DND-41 (cell line): Measurements from ENCODE around the gene EFCAB3.
"Not testable (repeated sequence)": the region's sequence is repeated elsewhere in the genome, so short reads cannot be mapped to it uniquely, and the experiment has no call there.

ENCODE experiments used
- ATAC-seq: fragments of 200-7000 bp; cut with Tn5 transposase; 3 replicates; pipeline ENCODE4 v1.9.1; 2021; ENCODE audit warnings: low read depth; ENCODE audit not compliant: insufficient read depth
- DNase-seq: peaks from one replicate; pipeline ENCODE4 v3.0.0-alpha.2; 2020
- H2AFZ ChIP-seq: 2 replicates; pipeline ENCODE4 v1.6.0; 2012; ENCODE audit warnings: low read depth, low read length
- H3K27ac ChIP-seq: 2 replicates; pipeline ENCODE4 v1.5.1; 2012; ENCODE audit warnings: low read length, inconsistent platforms
- H3K27me3 ChIP-seq: fragments of 200-600 bp; sonication (generic); 2 replicates; pipeline ENCODE4 v1.6.0; 2012; ENCODE audit warnings: low read length, mild to moderate bottlenecking, inconsistent platforms; ENCODE audit not compliant: insufficient read depth, poor library complexity
- H3K36me3 ChIP-seq: 2 replicates; pipeline ENCODE4 v1.5.1; 2012; ENCODE audit warnings: low read length, inconsistent platforms; ENCODE audit not compliant: insufficient read depth
- H3K4me1 ChIP-seq: 2 replicates; pipeline ENCODE4 v1.5.1; 2012; ENCODE audit warnings: mild to moderate bottlenecking, low read length; ENCODE audit not compliant: insufficient read depth
- H3K4me2 ChIP-seq: 2 replicates; pipeline ENCODE4 v1.6.0; 2012; ENCODE audit warnings: mild to moderate bottlenecking, moderate library complexity, low read length, inconsistent platforms; ENCODE audit not compliant: insufficient read depth
- H3K4me3 ChIP-seq, 2 experiments: fragments of 200-600 bp in 1 of 2; shearing (Covaris generic) in 1 of 2; 2 replicates each; pipeline ENCODE4 v1.5.1; 2012 to 2016; ENCODE audit warnings: inconsistent platforms in 2 of 2, low read length in 2 of 2, mild to moderate bottlenecking in 2 of 2, low read depth in 1 of 2, moderate library complexity in 1 of 2
- H3K79me2 ChIP-seq: 2 replicates; pipeline ENCODE4 v1.6.0; 2012; ENCODE audit warnings: low read length, inconsistent platforms; ENCODE audit not compliant: insufficient read depth
- H3K9ac ChIP-seq: 2 replicates; pipeline ENCODE4 v1.6.0; 2012; ENCODE audit warnings: low read depth, mild to moderate bottlenecking, inconsistent platforms, low read length, moderate library complexity
- H3K9me3 ChIP-seq: 2 replicates; pipeline ENCODE4 v1.5.1; 2012; ENCODE audit warnings: low read length, moderate library complexity, mild to moderate bottlenecking, inconsistent platforms; ENCODE audit not compliant: insufficient read depth, severe bottlenecking
- H4K20me1 ChIP-seq: 2 replicates; pipeline ENCODE4 v1.6.0; 2012; ENCODE audit warnings: low read length; ENCODE audit not compliant: insufficient read depth
- EZH2 ChIP-seq: IDR thresholded peaks from 3 replicates; pipeline ENCODE4 v1.6.1; 2012; ENCODE audit warnings: borderline replicate concordance, low read depth, mild to moderate bottlenecking, moderate library complexity, low read length, inconsistent platforms; ENCODE audit not compliant: severe bottlenecking
- TF ChIP-seq, protein P1 (sequence below): IDR thresholded peaks from 2 replicates; pipeline ENCODE4 v1.5.1; 2012; ENCODE audit warnings: borderline replicate concordance, low read length, moderate library complexity, mild to moderate bottlenecking; ENCODE audit not compliant: poor library complexity, severe bottlenecking; ENCODE audit errors: extremely low read depth

The EFCAB3 gene

GRCh38 chr17:62398891-62399290 is 18.5 kb downstream of the EFCAB3 start:
- no peaks in the 10 kb centered on the region for H3K4me1 ChIP-seq
- H3K9ac ChIP-seq = no peak overlapping the region
- H3K4me2 ChIP-seq = no peak overlapping the region
- TF ChIP-seq, protein P1, sequence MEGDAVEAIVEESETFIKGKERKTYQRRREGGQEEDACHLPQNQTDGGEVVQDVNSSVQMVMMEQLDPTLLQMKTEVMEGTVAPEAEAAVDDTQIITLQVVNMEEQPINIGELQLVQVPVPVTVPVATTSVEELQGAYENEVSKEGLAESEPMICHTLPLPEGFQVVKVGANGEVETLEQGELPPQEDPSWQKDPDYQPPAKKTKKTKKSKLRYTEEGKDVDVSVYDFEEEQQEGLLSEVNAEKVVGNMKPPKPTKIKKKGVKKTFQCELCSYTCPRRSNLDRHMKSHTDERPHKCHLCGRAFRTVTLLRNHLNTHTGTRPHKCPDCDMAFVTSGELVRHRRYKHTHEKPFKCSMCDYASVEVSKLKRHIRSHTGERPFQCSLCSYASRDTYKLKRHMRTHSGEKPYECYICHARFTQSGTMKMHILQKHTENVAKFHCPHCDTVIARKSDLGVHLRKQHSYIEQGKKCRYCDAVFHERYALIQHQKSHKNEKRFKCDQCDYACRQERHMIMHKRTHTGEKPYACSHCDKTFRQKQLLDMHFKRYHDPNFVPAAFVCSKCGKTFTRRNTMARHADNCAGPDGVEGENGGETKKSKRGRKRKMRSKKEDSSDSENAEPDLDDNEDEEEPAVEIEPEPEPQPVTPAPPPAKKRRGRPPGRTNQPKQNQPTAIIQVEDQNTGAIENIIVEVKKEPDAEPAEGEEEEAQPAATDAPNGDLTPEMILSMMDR = no peak
- TF ChIP-seq EZH2 = no peak
- no peaks in the 10 kb centered on the region for H3K36me3 ChIP-seq
- H3K4me3 ChIP-seq = no peak overlapping the region
- no peaks in the 10 kb centered on the region for H3K27me3 ChIP-seq
- no peak for ATAC-seq
- H3K79me2 ChIP-seq = no peaks in the 10 kb centered on the region
- DNase-seq = no peak
- H3K27ac ChIP-seq = no peak overlapping the region
- H3K9me3 ChIP-seq = no peaks in the 10 kb centered on the region
- H4K20me1 ChIP-seq = no peaks in the 10 kb centered on the region
- no peak overlapping the region for H2AFZ ChIP-seq

GRCh38 chr17:62405451-62405850 is 25.1 kb downstream of the EFCAB3 start:
- H3K36me3 ChIP-seq = no peaks in the 10 kb centered on the region
- H2AFZ ChIP-seq = no peak overlapping the region
- H3K27ac ChIP-seq = no peak overlapping the region
- ATAC-seq = no peak
- DNase-seq = no peak
- no peak overlapping the region for H3K4me2 ChIP-seq
- no peaks in the 10 kb centered on the region for H3K79me2 ChIP-seq
- no peaks in the 10 kb centered on the region for H4K20me1 ChIP-seq
- peaks cover 4% of the 10 kb centered on the region for H3K27me3 ChIP-seq
- no peaks in the 10 kb centered on the region for H3K4me1 ChIP-seq
- H3K4me3 ChIP-seq = no peak overlapping the region
- no peak for TF ChIP-seq EZH2
- TF ChIP-seq, protein P1 = no peak
- H3K9me3 ChIP-seq = no peaks in the 10 kb centered on the region
- no peak overlapping the region for H3K9ac ChIP-seq

DNA sequence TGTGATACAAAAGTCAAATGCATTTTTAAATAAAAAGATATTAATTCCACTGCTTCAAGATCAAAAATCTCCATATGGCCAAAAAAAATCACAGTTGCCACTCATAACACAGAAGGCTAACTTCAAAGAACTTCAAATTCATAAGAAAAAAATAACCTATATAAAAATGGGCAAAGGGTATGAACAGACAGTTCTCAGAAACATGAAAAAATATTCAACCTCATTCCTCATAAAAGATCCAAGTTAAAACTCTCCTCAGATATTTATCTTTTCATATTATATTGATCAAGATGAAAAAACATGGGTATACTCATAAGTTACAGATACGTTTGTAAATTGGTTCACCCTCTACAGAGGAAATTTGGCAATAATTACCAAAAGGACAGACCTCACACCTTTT is 32.7 kb downstream of the EFCAB3 start:
- H3K4me3 ChIP-seq, H3K4me2 ChIP-seq, H3K9me3 ChIP-seq, H3K79me2 ChIP-seq, DNase-seq, ATAC-seq, H3K27me3 ChIP-seq, H3K36me3 ChIP-seq, H2AFZ ChIP-seq, H3K27ac ChIP-seq, H4K20me1 ChIP-seq, H3K9ac ChIP-seq, H3K4me1 ChIP-seq: not testable (repeated sequence)

- not testable (repeated sequence) for H3K9me3 ChIP-seq, H3K27me3 ChIP-seq, H4K20me1 ChIP-seq
- peaks cover 27% of the 10 kb centered on the region for H3K79me2 ChIP-seq
- H3K36me3 ChIP-seq = peaks cover 19% of the 10 kb centered on the region; the same call in 1 of the 2 replicates
- ATAC-seq = peak; percentile 92
- H3K4me2 ChIP-seq = peak within 1 kb of the TSS; percentile 90
- DNase-seq = peak; percentile 92
- H3K4me1 ChIP-seq = peaks cover 20% of the 10 kb centered on the region
- TF ChIP-seq, protein P1 = peak; percentile 59
- peak within 1 kb of the TSS; percentile 98 for H2AFZ ChIP-seq
- peak within 1 kb of the TSS; percentile 71 for H3K9ac ChIP-seq
- peak within 1 kb of the TSS; percentile 67 to 72 for H3K4me3 ChIP-seq
- H3K27ac ChIP-seq = peak within 1 kb of the TSS; percentile 90
Measured at GRCh38 chr17:62423647-62424461, 43.5 kb downstream of the EFCAB3 start, which contains the start of gene METTL2A. METTL2A (plus strand) TSS chr17:62423897; CDS start chr17:62423903, 6 bp downstream.

- H3K9ac ChIP-seq, H4K20me1 ChIP-seq, DNase-seq, H2AFZ ChIP-seq, H3K4me2 ChIP-seq, H3K27me3 ChIP-seq, H3K9me3 ChIP-seq, H3K27ac ChIP-seq, ATAC-seq, H3K4me3 ChIP-seq: not testable (repeated sequence)
- Histone ChIP-seq H3K36me3 (peaks cover 26% of the 10 kb centered on the region; the same call in 1 of the 2 replicates), H3K4me1 (peaks cover 20% of the 10 kb centered on the region), H3K79me2 (peaks cover 27% of the 10 kb centered on the region)
Measured at GRCh38 chr17:62426214-62426613, 45.9 kb downstream of the EFCAB3 start.
